K562 (cell line): ENCODE results near the gene FMNL3.

ENCODE experiments used
- CEBPZ ChIP-seq: fragments of 150-350 bp; IDR thresholded peaks from 2 replicates; pipeline ENCODE4 v1.6.1; 2014; ENCODE audit warnings: low read depth, mild to moderate bottlenecking, low read length, borderline replicate concordance
- CHD1 ChIP-seq: fragments of 200-600 bp; sonication (generic); IDR thresholded peaks from one replicate; pipeline ENCODE4 v1.6.1; 2012; ENCODE audit warnings: mild to moderate bottlenecking, moderate library complexity, low read length, inconsistent platforms
- CTCF ChIP-seq, 3 experiments: IDR thresholded peaks in 2 of 3; conservative IDR thresholded peaks in 1 of 3; 2 replicates each; pipeline ENCODE4 v1.5.1; 2011 to 2012; ENCODE audit warnings: low read length in 3 of 3, mild to moderate bottlenecking in 3 of 3, control low read depth in 2 of 3, improper control_type of control experiment in 1 of 3, inconsistent platforms in 1 of 3, low read depth in 1 of 3, mixed read lengths in 1 of 3, moderate library complexity in 1 of 3; ENCODE audit not compliant: insufficient read depth in 2 of 3
- HDAC2 ChIP-seq: fragments of 450-650 bp; IDR thresholded peaks from 2 replicates; pipeline ENCODE4 v1.6.1; 2016; ENCODE audit warnings: mild to moderate bottlenecking
- NCOA2 ChIP-seq, 2 experiments: fragments of 450-650 bp; IDR thresholded peaks; 2 replicates each; pipeline ENCODE4 v1.6.1; 2018; ENCODE audit warnings: mild to moderate bottlenecking in 2 of 2, moderate library complexity in 1 of 2; ENCODE audit not compliant: partially characterized antibody in 2 of 2
- RAD51 ChIP-seq: fragments of 450-650 bp; IDR thresholded peaks from 2 replicates; pipeline ENCODE4 v1.7.1; 2016; ENCODE audit warnings: low read depth, mild to moderate bottlenecking, borderline replicate concordance
- SMARCB1 ChIP-seq: IDR thresholded peaks from 2 replicates; pipeline ENCODE4 v1.6.1; 2011; ENCODE audit warnings: improper control_type of control experiment, low read depth; ENCODE audit not compliant: insufficient read length
- TRIM24 ChIP-seq, 2 experiments: fragments of 450-650 bp; IDR thresholded peaks; 2 replicates each; pipeline ENCODE4 v1.6.1; 2016
- TF ChIP-seq, protein P1 (sequence below): fragments of 450-650 bp; IDR thresholded peaks from 2 replicates; pipeline ENCODE4 v1.7.0; 2016; ENCODE audit warnings: borderline replicate concordance
- TF ChIP-seq, protein P2 (sequence below): IDR thresholded peaks from 3 replicates; pipeline ENCODE4 v1.6.1; 2011; ENCODE audit warnings: borderline replicate concordance, mild to moderate bottlenecking, moderate library complexity; ENCODE audit not compliant: insufficient read length; ENCODE audit errors: extremely low read depth
- TF ChIP-seq, protein P3 (sequence below): fragments of 450-650 bp; formaldehyde crosslinking; IDR thresholded peaks from 2 replicates; pipeline ENCODE4 v1.4.0; 2020; ENCODE audit warnings: mild to moderate bottlenecking, moderate library complexity
- TF ChIP-seq, protein P4 (sequence below): fragments of 450-650 bp; IDR thresholded peaks from 2 replicates; pipeline ENCODE4 v1.6.1; 2016; ENCODE audit warnings: mild to moderate bottlenecking
- TF ChIP-seq, protein P5 (sequence below): sonication (generic); formaldehyde crosslinking; IDR thresholded peaks from 2 replicates; pipeline ENCODE4 v1.8.1; 2023; ENCODE audit warnings: mild to moderate bottlenecking, missing genetic modification reagents, moderate library complexity

- TF ChIP-seq CEBPZ (no peak), TRIM24 (IDR thresholded peaks at IDR 0.05) (no peak), CHD1 (no peak), SMARCB1 (no peak), NCOA2 (IDR thresholded peaks at IDR 0.05; ENCODE audit: partially characterized antibody in 2 of 2) (no peak), HDAC2 (no peak), CTCF (IDR thresholded peaks at IDR 0.05 in 2 of 3, conservative IDR thresholded peaks at IDR 0.05 in 1 of 3; ENCODE audit: insufficient read depth in 2 of 3, low read depth in 1 of 3, low read length in 3 of 3) (no peak), RAD51 (no peak)
- TF ChIP-seq, protein P1, sequence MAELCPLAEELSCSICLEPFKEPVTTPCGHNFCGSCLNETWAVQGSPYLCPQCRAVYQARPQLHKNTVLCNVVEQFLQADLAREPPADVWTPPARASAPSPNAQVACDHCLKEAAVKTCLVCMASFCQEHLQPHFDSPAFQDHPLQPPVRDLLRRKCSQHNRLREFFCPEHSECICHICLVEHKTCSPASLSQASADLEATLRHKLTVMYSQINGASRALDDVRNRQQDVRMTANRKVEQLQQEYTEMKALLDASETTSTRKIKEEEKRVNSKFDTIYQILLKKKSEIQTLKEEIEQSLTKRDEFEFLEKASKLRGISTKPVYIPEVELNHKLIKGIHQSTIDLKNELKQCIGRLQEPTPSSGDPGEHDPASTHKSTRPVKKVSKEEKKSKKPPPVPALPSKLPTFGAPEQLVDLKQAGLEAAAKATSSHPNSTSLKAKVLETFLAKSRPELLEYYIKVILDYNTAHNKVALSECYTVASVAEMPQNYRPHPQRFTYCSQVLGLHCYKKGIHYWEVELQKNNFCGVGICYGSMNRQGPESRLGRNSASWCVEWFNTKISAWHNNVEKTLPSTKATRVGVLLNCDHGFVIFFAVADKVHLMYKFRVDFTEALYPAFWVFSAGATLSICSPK = no peak
- TF ChIP-seq, protein P2, sequence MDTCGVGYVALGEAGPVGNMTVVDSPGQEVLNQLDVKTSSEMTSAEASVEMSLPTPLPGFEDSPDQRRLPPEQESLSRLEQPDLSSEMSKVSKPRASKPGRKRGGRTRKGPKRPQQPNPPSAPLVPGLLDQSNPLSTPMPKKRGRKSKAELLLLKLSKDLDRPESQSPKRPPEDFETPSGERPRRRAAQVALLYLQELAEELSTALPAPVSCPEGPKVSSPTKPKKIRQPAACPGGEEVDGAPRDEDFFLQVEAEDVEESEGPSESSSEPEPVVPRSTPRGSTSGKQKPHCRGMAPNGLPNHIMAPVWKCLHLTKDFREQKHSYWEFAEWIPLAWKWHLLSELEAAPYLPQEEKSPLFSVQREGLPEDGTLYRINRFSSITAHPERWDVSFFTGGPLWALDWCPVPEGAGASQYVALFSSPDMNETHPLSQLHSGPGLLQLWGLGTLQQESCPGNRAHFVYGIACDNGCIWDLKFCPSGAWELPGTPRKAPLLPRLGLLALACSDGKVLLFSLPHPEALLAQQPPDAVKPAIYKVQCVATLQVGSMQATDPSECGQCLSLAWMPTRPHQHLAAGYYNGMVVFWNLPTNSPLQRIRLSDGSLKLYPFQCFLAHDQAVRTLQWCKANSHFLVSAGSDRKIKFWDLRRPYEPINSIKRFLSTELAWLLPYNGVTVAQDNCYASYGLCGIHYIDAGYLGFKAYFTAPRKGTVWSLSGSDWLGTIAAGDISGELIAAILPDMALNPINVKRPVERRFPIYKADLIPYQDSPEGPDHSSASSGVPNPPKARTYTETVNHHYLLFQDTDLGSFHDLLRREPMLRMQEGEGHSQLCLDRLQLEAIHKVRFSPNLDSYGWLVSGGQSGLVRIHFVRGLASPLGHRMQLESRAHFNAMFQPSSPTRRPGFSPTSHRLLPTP = no peak
- TF ChIP-seq, protein P3, sequence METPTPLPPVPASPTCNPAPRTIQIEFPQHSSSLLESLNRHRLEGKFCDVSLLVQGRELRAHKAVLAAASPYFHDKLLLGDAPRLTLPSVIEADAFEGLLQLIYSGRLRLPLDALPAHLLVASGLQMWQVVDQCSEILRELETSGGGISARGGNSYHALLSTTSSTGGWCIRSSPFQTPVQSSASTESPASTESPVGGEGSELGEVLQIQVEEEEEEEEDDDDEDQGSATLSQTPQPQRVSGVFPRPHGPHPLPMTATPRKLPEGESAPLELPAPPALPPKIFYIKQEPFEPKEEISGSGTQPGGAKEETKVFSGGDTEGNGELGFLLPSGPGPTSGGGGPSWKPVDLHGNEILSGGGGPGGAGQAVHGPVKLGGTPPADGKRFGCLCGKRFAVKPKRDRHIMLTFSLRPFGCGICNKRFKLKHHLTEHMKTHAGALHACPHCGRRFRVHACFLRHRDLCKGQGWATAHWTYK = no peak
- TF ChIP-seq, protein P4, sequence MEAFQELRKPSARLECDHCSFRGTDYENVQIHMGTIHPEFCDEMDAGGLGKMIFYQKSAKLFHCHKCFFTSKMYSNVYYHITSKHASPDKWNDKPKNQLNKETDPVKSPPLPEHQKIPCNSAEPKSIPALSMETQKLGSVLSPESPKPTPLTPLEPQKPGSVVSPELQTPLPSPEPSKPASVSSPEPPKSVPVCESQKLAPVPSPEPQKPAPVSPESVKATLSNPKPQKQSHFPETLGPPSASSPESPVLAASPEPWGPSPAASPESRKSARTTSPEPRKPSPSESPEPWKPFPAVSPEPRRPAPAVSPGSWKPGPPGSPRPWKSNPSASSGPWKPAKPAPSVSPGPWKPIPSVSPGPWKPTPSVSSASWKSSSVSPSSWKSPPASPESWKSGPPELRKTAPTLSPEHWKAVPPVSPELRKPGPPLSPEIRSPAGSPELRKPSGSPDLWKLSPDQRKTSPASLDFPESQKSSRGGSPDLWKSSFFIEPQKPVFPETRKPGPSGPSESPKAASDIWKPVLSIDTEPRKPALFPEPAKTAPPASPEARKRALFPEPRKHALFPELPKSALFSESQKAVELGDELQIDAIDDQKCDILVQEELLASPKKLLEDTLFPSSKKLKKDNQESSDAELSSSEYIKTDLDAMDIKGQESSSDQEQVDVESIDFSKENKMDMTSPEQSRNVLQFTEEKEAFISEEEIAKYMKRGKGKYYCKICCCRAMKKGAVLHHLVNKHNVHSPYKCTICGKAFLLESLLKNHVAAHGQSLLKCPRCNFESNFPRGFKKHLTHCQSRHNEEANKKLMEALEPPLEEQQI = no peak
- TF ChIP-seq, protein P5, sequence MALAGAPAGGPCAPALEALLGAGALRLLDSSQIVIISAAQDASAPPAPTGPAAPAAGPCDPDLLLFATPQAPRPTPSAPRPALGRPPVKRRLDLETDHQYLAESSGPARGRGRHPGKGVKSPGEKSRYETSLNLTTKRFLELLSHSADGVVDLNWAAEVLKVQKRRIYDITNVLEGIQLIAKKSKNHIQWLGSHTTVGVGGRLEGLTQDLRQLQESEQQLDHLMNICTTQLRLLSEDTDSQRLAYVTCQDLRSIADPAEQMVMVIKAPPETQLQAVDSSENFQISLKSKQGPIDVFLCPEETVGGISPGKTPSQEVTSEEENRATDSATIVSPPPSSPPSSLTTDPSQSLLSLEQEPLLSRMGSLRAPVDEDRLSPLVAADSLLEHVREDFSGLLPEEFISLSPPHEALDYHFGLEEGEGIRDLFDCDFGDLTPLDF = no peak
These were observed 8.3 kb downstream of the FMNL3 start for GRCh38 chr12:49698619-49699545.
